HG03571 (cell line): ENCODE results near the gene RC3H2.
"Not testable (repeated sequence)": the region's sequence is repeated elsewhere in the genome, so short reads cannot be mapped to it uniquely, and the experiment has no call there.

Experiments used
- ATAC-seq: cut with Tn5 transposase; IDR thresholded peaks from one replicate; pipeline ENCODE4 v1.9.1; 2021; ENCODE audit not compliant: unreplicated experiment

RC3H2 gene

GRCh38 chr9:122810306-122810946 is 94.7 kb downstream of the RC3H2 start:
- peak; percentile 80 for ATAC-seq

GRCh38 chr9:122809261-122809660 is 95.9 kb downstream of the RC3H2 start:
- ATAC-seq, result not testable (repeated sequence)

- no peak for ATAC-seq
Observed at GRCh38 chr9:122808141-122808540, 97.0 kb downstream of the RC3H2 start.

- no peak for ATAC-seq
Observed at GRCh38 chr9:122807271-122807900, 97.8 kb downstream of the RC3H2 start.

- ATAC-seq, result no peak
Observed at GRCh38 chr9:122806661-122807060, 98.5 kb downstream of the RC3H2 start.

- ATAC-seq, result no peak
Observed at GRCh38 chr9:122800066-122801060, 104.8 kb downstream of the RC3H2 start, which contains the start of gene OR1K1. Gene OR1K1, plus strand, starts transcription at chr9:122800123. Its CDS starts 0 bp downstream, at chr9:122800123.

GRCh38 chr9:122797316-122798063 is 107.7 kb downstream of the RC3H2 start:
- ATAC-seq, result no peak
